Measurements from ENCODE around the gene ZIC4.
A peak's percentile ranks its signal among the peaks of the same experiment; 100 is the strongest.

The ZIC4 gene

DNA sequence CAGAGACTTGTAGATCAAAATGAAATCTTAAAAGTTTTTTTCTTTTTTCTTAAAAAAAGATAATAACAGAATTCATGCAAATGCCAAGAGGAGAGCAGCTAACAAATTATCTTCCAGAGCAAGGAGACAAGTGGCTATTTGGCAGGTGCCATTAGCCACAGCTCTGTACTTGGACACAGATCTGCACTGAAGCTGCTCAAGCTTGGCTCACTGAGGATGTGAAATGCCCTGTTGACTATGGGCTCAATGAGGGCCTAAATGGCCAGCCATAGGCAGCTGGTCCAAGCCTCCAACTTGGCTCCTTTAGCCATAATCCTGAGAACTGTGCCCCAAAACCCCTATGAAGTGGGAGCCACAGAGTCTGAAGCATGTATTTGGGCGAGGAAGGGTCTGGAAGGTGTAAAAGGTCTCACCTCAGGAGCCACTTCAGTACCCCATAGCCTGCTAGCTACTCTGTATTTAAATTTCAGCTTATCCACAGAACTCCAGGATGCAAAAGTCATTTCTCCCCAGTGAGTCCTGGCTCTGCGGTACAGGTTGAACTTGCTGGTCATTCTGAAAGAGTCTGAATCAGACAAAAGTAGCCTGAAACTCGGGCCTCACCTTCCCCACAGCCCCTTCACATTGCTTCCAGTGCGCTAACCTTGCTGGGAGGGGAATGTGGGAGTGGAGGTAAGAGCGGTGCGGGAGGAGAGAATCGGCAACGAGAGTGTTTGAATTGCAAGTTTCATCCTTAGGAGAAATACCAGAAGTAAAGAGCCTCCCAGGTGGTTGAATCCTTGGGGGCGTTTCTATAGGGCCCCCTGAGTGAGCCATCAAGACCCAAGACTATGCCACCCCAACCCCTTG is 48.0 kb downstream of the ZIC4 start:
- TF ChIP-seq ZNF274 (IDR thresholded peaks at IDR 0.05; ENCODE audit: low read depth, low read length) (no peak), SUZ12 (IDR thresholded peaks at IDR 0.05; ENCODE audit: extremely low read depth, insufficient read depth, insufficient read length) (peak; percentile 42)
- Histone ChIP-seq H3K4me1 (ENCODE audit: insufficient read depth, insufficient read length) (no peaks in the 10 kb centered on the region), H3K9me3 (ENCODE audit: insufficient read depth, low read length) (no peaks in the 10 kb centered on the region), H3K4me3 (ENCODE audit: insufficient read length, low read depth) (no peak overlapping the region), H3K27me3 (ENCODE audit: insufficient read depth, insufficient read length) (peaks cover 100% of the 10 kb centered on the region), H3K9ac (ENCODE audit: insufficient read length, low read depth) (no peak overlapping the region), H3K36me3 (ENCODE audit: insufficient read depth, insufficient read length, low read length) (no peaks in the 10 kb centered on the region)
- DNase-seq (ENCODE audit: low read depth, low spot score): no peak

- H3K36me3 ChIP-seq (ENCODE audit: insufficient read depth, insufficient read length, low read length): no peaks in the 10 kb centered on the region
- no peaks in the 10 kb centered on the region for H3K4me1 ChIP-seq (ENCODE audit: insufficient read depth, insufficient read length)
- H3K9ac ChIP-seq (ENCODE audit: insufficient read length, low read depth): no peak overlapping the region
- no peak overlapping the region for H3K4me3 ChIP-seq (ENCODE audit: insufficient read length, low read depth)
- H3K27me3 ChIP-seq (ENCODE audit: insufficient read depth, insufficient read length): peaks cover 100% of the 10 kb centered on the region
- H3K9me3 ChIP-seq (ENCODE audit: insufficient read depth, low read length): no peaks in the 10 kb centered on the region
- DNase-seq (ENCODE audit: low read depth, low spot score): no peak
- no peak for TF ChIP-seq SUZ12 (IDR thresholded peaks at IDR 0.05; ENCODE audit: extremely low read depth, insufficient read depth, insufficient read length)
- no peak for TF ChIP-seq YY1 (IDR thresholded peaks at IDR 0.05; ENCODE audit: insufficient read depth, insufficient read length)
- TF ChIP-seq ZNF274 (IDR thresholded peaks at IDR 0.05; ENCODE audit: low read depth, low read length): no peak
These were observed 49.1 kb downstream of the ZIC4 start for GRCh38 chr3:147356909-147357900.

GRCh38 chr3:147356145-147356908 is 50.0 kb downstream of the ZIC4 start:
- Histone ChIP-seq H3K9me3 (ENCODE audit: insufficient read depth, low read length) (no peaks in the 10 kb centered on the region), H3K36me3 (ENCODE audit: insufficient read depth, insufficient read length, low read length) (no peaks in the 10 kb centered on the region), H3K4me3 (ENCODE audit: insufficient read length, low read depth) (no peak overlapping the region), H3K27me3 (ENCODE audit: insufficient read depth, insufficient read length) (peaks cover 100% of the 10 kb centered on the region), H3K4me1 (ENCODE audit: insufficient read depth, insufficient read length) (no peaks in the 10 kb centered on the region), H3K9ac (ENCODE audit: insufficient read length, low read depth) (no peak overlapping the region)
- TF ChIP-seq YY1 (IDR thresholded peaks at IDR 0.05; ENCODE audit: insufficient read depth, insufficient read length): no peak
- TF ChIP-seq ZNF274 (IDR thresholded peaks at IDR 0.05; ENCODE audit: low read depth, low read length): no peak
- TF ChIP-seq SUZ12 (IDR thresholded peaks at IDR 0.05; ENCODE audit: extremely low read depth, insufficient read depth, insufficient read length): peak; percentile 71
- no peak for DNase-seq (ENCODE audit: low read depth, low spot score)

- H3K27me3 ChIP-seq (ENCODE audit: insufficient read depth, insufficient read length): peaks cover 100% of the 10 kb centered on the region
- no peak overlapping the region for H3K4me3 ChIP-seq (ENCODE audit: insufficient read length, low read depth)
- no peak for TF ChIP-seq YY1 (IDR thresholded peaks at IDR 0.05; ENCODE audit: insufficient read depth, insufficient read length)
- TF ChIP-seq SUZ12 (IDR thresholded peaks at IDR 0.05; ENCODE audit: extremely low read depth, insufficient read depth, insufficient read length): no peak
- TF ChIP-seq ZNF274 (IDR thresholded peaks at IDR 0.05; ENCODE audit: low read depth, low read length): no peak
- no peaks in the 10 kb centered on the region for H3K9me3 ChIP-seq (ENCODE audit: insufficient read depth, low read length)
- H3K4me1 ChIP-seq (ENCODE audit: insufficient read depth, insufficient read length): no peaks in the 10 kb centered on the region
- no peak for DNase-seq (ENCODE audit: low read depth, low spot score)
- no peak overlapping the region for H3K9ac ChIP-seq (ENCODE audit: insufficient read length, low read depth)
- H3K36me3 ChIP-seq (ENCODE audit: insufficient read depth, insufficient read length, low read length): no peaks in the 10 kb centered on the region
These were observed 50.6 kb downstream of the ZIC4 start for GRCh38 chr3:147355753-147356090.

GRCh38 chr3:147355084-147355752 is 51.1 kb downstream of the ZIC4 start:
- TF ChIP-seq ZNF274 (IDR thresholded peaks at IDR 0.05; ENCODE audit: low read depth, low read length) (no peak), YY1 (IDR thresholded peaks at IDR 0.05; ENCODE audit: insufficient read depth, insufficient read length) (no peak), SUZ12 (IDR thresholded peaks at IDR 0.05; ENCODE audit: extremely low read depth, insufficient read depth, insufficient read length) (peak; percentile 22)
- H3K27me3 ChIP-seq (ENCODE audit: insufficient read depth, insufficient read length): peaks cover 100% of the 10 kb centered on the region
- no peak for DNase-seq (ENCODE audit: low read depth, low spot score)

GRCh38 chr3:147354623-147355022 is 51.7 kb downstream of the ZIC4 start:
- Histone ChIP-seq H3K36me3 (ENCODE audit: insufficient read depth, insufficient read length, low read length) (no peaks in the 10 kb centered on the region), H3K9ac (ENCODE audit: insufficient read length, low read depth) (no peak overlapping the region), H3K4me1 (ENCODE audit: insufficient read depth, insufficient read length) (no peaks in the 10 kb centered on the region), H3K9me3 (ENCODE audit: insufficient read depth, low read length) (no peaks in the 10 kb centered on the region), H3K27me3 (ENCODE audit: insufficient read depth, insufficient read length) (peaks cover 100% of the 10 kb centered on the region), H3K4me3 (ENCODE audit: insufficient read length, low read depth) (no peak overlapping the region)
- DNase-seq (ENCODE audit: low read depth, low spot score): no peak
- no peak for TF ChIP-seq SUZ12 (IDR thresholded peaks at IDR 0.05; ENCODE audit: extremely low read depth, insufficient read depth, insufficient read length)
- TF ChIP-seq YY1 (IDR thresholded peaks at IDR 0.05; ENCODE audit: insufficient read depth, insufficient read length): no peak
- TF ChIP-seq ZNF274 (IDR thresholded peaks at IDR 0.05; ENCODE audit: low read depth, low read length): no peak

More at GRCh38 chr3:147355084-147355752, 51.1 kb downstream of the ZIC4 start:
- Histone ChIP-seq H3K4me1 (ENCODE audit: insufficient read depth, insufficient read length) (no peaks in the 10 kb centered on the region), H3K4me3 (ENCODE audit: insufficient read length, low read depth) (no peak overlapping the region), H3K9me3 (ENCODE audit: insufficient read depth, low read length) (no peaks in the 10 kb centered on the region), H3K9ac (ENCODE audit: insufficient read length, low read depth) (no peak overlapping the region), H3K36me3 (ENCODE audit: insufficient read depth, insufficient read length, low read length) (no peaks in the 10 kb centered on the region)

All from NT2/D1 (cell line).